22Rv1 (cell line): Measurements from ENCODE around the gene GGN.

Experiments
- CTCF ChIP-seq: fragments of 450-650 bp; IDR thresholded peaks from 2 replicates; pipeline ENCODE4 v1.5.1; 2017; ENCODE audit warnings: mild to moderate bottlenecking
- ZFX ChIP-seq: fragments of 450-650 bp; IDR thresholded peaks from 2 replicates; pipeline ENCODE4 v1.6.1; 2017; ENCODE audit warnings: antibody characterized with exemption, borderline replicate concordance

- TF ChIP-seq CTCF (no peak), ZFX (no peak)
Measured at GRCh38 chr19:38421856-38422255, 34.0 kb upstream of the GGN start.
